Stimulated activated naive CD4-positive, alpha-beta T cell (primary cell): Measurements from ENCODE around the gene PWP1.
A peak's percentile ranks its signal among the peaks of the same experiment; 100 is the strongest.

Source experiments
- DNase-seq, 6 experiments: peaks; one replicate each; lab custom pipeline; 2025; lab: John Stamatoyannopoulos, UW

Gene PWP1

GRCh38 chr12:107685360-107686248 lies at the start of gene PWP1:
TSS of gene PWP1 (plus strand) at chr12:107685799. CDS start at chr12:107685900, 101 bp downstream.
- DNase-seq: peak; percentile 89 to 95 (median 92)

- no peak for DNase-seq
Observed at GRCh38 chr12:107641154-107641553, 44.4 kb upstream of the PWP1 start.

DNA sequence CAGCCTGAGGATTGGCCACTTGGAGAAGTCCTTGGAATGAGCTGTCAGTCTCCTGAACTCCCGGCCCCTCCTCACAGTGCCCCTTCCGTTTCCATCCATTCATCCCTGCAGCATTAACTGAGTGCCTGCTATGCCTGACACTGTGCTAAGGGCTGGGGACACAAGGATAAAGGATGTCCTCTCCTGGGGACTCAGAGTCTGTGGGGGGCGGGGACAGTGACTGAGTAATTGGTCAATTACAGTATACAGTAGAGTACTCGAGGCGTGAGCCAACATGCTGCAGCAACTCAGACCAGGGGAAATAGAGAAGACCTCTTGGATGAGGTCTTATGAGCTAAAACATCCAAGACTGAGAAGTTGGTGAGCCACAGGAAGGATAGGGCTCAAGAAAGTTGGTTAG lies 43.4 kb upstream of the PWP1 start:
- DNase-seq: no peak

DNA sequence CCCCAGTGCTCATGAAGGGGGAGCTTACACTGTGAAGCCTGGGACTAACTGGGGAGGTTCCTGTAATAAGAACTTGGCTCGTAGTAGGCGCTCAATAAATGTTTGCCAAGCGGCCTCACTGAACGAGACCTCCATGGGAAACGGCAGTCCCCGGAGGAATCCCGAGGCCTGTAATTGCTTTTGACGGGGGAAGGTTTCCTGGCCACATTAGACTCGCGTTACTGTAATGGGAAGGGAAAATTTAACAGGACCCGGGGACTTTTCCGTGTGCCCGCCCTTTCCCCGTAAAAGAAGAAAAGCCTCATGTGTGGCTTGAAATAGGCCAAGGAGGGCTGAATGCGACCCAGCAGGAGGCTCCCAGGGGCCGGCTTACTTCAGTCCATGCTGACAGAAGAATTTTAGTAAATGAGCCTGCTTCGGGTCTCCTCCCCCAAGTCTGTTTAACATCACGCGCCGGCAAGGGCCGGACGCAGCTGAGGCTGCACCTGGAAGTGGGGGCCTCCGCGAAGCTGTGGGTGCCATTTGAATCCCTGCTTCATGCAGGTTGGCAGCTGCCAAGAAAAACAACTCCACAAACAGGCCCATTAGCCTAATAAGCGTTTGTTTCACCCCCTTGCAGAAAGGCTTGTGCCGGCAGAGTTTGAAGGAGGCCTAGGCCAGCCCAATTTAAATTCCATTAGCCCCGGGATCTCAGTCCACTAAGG lies 39.8 kb upstream of the PWP1 start:
- no peak for DNase-seq

- DNase-seq: no peak
Observed at GRCh38 chr12:107646436-107646835, 39.2 kb upstream of the PWP1 start.

DNA sequence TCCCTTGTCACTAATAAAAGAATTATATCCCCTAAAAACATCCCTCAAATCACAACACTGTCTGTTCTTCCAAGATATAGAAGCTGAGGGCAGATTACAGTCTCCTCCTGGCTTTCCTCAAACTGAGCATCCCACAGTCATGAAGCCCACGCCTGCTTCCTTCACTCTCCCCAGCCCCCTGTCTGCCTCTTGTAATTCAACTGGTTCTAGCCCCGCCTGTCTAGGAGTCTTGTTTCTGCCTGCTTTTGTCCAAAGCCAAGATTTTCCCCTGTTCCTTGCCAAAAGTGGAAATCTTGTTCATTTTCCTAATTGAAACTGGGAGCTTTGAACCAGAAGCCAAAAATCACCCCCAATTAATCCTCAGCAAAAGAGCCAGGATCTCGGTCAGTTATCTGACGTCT lies 35.9 kb upstream of the PWP1 start:
- no peak for DNase-seq

- DNase-seq: no peak
Observed at GRCh38 chr12:107650977-107651376, 34.6 kb upstream of the PWP1 start.

GRCh38 chr12:107651571-107652449 lies 33.8 kb upstream of the PWP1 start:
- no peak for DNase-seq

GRCh38 chr12:107653519-107653918 lies 32.1 kb upstream of the PWP1 start:
- DNase-seq: no peak

DNA sequence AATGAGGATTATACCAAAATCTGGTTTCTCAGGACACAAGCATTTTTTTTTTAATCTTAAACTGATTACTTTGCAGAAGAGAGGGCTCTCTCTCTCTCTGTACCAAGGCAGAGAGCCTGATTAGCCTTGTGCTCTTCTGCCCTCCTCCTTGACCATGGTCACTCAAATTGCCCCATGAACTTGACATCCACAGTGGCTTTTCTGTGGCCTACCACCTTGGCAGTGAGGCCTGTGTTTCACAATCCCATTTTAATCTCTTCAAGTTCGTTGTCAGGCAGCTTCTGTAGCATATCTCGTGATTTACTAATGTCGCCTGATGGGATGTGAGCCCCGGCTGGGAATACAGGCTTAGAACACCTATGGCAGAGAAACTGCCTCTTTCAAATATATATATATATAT lies 30.7 kb upstream of the PWP1 start:
- DNase-seq: no peak

DNA sequence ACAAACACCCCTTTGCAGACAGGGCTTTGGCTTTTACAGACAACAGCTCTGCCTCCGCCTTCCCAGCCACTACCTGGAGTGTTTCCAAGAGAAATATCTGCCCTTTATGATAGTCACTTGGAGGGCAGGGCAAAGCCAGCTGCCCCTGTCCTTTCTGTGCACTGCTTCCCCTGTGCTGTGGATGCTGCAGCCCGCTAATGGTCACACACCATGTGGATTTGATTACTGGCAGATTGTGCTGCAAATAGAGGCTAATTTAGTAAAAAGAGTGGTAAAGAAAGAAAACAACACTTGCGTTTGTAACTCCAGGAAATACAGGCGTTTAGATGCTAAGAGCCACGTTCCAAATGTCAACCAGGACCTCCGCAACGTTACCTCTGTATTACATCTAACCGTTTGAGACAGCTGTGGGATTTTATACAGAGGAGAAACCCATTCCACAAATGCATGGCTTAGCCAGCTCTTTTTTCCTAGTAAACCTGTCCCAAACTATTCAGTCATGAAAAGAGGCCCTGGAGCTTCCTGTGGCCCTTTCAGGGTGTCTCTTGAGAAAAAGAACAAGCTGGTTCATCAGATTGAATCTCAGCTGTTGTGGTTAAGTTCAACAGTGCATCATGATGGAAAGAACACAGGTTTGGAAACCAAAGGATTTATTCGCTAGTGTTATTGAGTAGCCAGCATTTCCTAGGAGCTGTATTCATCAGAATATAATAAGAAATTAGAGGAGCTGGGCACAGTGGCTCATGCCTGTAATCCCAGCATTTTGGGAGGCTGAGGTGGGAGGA lies 30.1 kb upstream of the PWP1 start:
- no peak for DNase-seq

- DNase-seq: no peak
Observed at GRCh38 chr12:107656302-107656701, 29.3 kb upstream of the PWP1 start.

DNA sequence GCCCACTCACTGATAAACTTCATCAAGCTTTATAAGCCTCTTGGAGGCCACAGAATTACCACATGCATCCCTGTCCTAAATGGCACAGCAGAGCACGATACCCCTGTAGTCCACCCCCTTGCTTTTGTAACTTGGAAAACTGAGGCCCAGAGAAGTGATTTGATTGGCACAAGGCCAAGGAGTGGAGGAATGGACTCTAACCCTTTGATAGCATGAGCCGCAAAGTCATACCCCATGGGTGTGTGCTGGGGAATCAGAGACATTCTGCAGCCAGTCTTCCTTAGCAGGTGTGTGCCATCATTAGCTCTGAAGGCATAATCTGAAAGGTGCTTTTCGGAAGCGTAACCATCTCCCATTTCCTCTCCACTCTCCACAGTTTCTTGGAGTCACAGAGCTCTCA lies 28.5 kb upstream of the PWP1 start:
- DNase-seq: no peak

- DNase-seq: no peak
Observed at GRCh38 chr12:107657621-107658020, 28.0 kb upstream of the PWP1 start.

DNA sequence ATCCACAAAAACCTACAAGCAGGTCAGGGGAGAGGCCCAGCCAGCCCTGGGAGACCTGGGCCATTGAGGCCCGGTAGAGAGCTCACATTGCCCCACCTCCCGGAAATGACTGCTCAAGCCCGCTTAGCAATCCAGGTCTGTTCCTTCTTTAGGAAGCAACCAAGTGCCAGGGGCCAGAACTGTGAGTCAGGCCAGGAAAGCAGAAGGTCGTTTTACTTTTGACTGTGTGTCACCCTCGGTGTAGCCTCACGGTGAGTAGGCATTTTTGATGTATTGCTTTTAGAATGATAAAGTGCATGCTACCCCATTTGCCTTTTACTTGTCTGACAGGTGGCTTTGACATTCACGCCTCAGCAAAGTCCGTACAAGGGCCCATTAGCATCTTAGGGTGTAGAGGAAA lies 25.4 kb upstream of the PWP1 start:
- DNase-seq: no peak

DNA sequence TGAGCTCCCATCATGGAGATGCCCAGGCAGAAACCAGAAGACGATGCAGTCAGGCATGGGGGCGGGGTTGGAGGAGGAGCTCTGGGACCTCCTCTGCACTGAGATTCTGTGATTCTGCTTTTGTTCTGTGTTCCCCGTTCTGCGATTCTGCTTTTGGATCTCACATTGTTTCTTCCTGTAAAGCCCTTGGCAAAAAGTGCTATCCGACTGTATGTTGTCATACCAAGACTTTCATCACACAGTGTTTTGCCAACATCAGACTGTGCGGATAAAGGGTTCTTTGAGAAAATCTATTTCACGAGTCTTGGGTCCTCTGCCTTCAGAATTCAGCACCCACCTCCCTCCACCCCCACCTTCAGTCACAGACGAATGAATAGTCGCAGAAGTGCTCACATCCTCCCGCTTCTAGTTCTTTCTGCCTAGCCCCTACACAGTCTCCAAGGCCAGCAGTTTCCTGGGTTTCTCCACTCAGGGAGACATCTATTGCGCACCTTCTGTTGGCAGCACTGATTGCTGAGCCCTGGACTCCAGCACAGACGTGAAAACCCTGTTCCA lies 24.7 kb upstream of the PWP1 start:
- DNase-seq: no peak

GRCh38 chr12:107661830-107662229 lies 23.8 kb upstream of the PWP1 start:
- DNase-seq: no peak

GRCh38 chr12:107662484-107662883 lies 23.1 kb upstream of the PWP1 start:
- no peak for DNase-seq

- no peak for DNase-seq
Observed at GRCh38 chr12:107663277-107663676, 22.3 kb upstream of the PWP1 start.

GRCh38 chr12:107666009-107666408 lies 19.6 kb upstream of the PWP1 start:
- DNase-seq: no peak

- no peak for DNase-seq
Observed at GRCh38 chr12:107667464-107667863, 18.1 kb upstream of the PWP1 start.
